ENCODE measurements around the gene SATB1.

SATB1 gene

GRCh38 chr3:18366258-18366657 lies 58.9 kb downstream of the SATB1 start:
- Histone ChIP-seq H3K27ac (no peak overlapping the region), H3K4me3 (no peak overlapping the region), H3K36me3 (ENCODE audit: insufficient read depth, low read length) (no peaks in the 10 kb centered on the region), H3K9me3 (ENCODE audit: low read depth, low read length) (no peaks in the 10 kb centered on the region), H3K9ac (ENCODE audit: insufficient read length) (no peak overlapping the region)
- DNase-seq (ENCODE audit: low read depth, low spot score) = no peak
- TF ChIP-seq EZH2 (IDR thresholded peaks at IDR 0.05) = no peak
- TF ChIP-seq POLR2AphosphoS5 (IDR thresholded peaks at IDR 0.05; ENCODE audit: borderline replicate concordance, low read depth, low read length) = no peak
- no peak for TF ChIP-seq FOXP2 (optimal IDR thresholded peaks at IDR 0.05; ENCODE audit: control extremely low read depth, extremely low read length, insufficient read depth)

DNA sequence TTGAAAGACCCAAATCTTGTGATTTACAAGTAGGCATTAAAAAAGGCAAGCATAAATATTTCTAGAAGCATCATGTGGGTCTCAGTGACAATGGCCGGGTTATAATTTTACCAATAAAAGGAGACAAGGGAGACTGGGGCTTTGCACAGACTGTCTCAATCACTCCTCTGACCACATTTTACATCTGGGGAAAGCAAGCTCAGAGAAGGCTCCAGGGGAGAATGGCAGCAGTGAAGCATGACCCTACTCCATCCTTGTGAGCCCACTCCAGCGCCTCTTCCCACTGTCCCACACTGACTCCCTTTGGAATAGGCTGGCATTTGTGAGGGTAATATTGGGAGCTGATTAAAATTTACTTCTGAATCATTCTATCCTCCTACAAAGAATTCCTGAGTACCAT lies 61.8 kb downstream of the SATB1 start:
- no peak overlapping the region for H3K27ac ChIP-seq
- TF ChIP-seq POLR2AphosphoS5 (IDR thresholded peaks at IDR 0.05; ENCODE audit: borderline replicate concordance, low read depth, low read length) (no peak), EZH2 (IDR thresholded peaks at IDR 0.05) (no peak), FOXP2 (optimal IDR thresholded peaks at IDR 0.05; ENCODE audit: control extremely low read depth, extremely low read length, insufficient read depth) (no peak)

DNA sequence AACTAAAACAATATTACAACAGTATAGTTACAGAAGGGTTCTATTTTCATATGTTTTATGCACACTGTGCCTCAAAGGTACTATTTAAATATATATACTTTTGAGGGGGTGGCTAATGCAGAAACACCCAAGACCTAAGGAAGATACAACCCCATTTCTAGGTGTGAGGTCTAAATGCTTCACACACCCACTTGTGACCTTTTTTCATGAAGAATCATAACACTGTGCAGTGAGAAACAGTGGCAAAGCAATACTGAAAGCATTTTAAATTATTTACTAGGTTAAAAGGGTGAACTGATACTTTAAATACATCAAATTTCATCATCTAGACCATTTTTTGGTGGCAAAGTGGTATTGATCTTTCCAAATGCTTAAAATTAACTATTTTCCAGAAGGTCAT lies 67.4 kb downstream of the SATB1 start:
- DNase-seq (ENCODE audit: low read depth, low spot score) = no peak
- Histone ChIP-seq H3K27ac (no peak overlapping the region), H3K9me3 (ENCODE audit: low read depth, low read length) (no peaks in the 10 kb centered on the region), H3K36me3 (ENCODE audit: insufficient read depth, low read length) (no peaks in the 10 kb centered on the region), H3K9ac (ENCODE audit: insufficient read length) (no peak overlapping the region), H3K4me3 (no peak overlapping the region)
- no peak for TF ChIP-seq FOXP2 (optimal IDR thresholded peaks at IDR 0.05; ENCODE audit: control extremely low read depth, extremely low read length, insufficient read depth)
- no peak for TF ChIP-seq POLR2AphosphoS5 (IDR thresholded peaks at IDR 0.05; ENCODE audit: borderline replicate concordance, low read depth, low read length)
- no peak for TF ChIP-seq EZH2 (IDR thresholded peaks at IDR 0.05)

More for the DNA sequence above, 61.8 kb downstream of the SATB1 start:
- Histone ChIP-seq H3K9ac (ENCODE audit: insufficient read length) (no peak overlapping the region), H3K36me3 (ENCODE audit: insufficient read depth, low read length) (no peaks in the 10 kb centered on the region), H3K4me3 (no peak overlapping the region), H3K9me3 (ENCODE audit: low read depth, low read length) (no peaks in the 10 kb centered on the region)
- no peak for DNase-seq (ENCODE audit: low read depth, low spot score)

DNA sequence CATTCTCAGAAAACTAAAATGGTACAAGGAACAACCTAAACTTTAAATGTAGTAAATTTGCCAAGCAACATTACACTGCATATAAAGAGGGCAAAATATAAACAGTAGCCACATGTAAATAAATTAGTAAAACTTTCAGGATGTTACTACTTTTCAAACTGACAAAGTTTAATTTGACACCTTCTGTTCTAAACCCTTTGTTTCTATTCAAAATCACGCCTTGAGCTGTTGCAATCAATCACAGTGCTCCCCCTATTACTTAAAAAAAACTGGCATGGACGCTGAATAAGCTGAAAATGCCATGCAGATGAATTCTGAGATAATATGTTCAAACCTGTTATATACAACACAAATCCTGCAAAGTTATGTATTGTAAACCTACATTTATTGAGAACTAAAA lies 69.3 kb downstream of the SATB1 start:
- no peak overlapping the region for H3K9ac ChIP-seq (ENCODE audit: insufficient read length)
- DNase-seq (ENCODE audit: low read depth, low spot score) = no peak
- TF ChIP-seq EZH2 (IDR thresholded peaks at IDR 0.05) (no peak), FOXP2 (optimal IDR thresholded peaks at IDR 0.05; ENCODE audit: control extremely low read depth, extremely low read length, insufficient read depth) (no peak), POLR2AphosphoS5 (IDR thresholded peaks at IDR 0.05; ENCODE audit: borderline replicate concordance, low read depth, low read length) (no peak)
- H3K27ac ChIP-seq = no peak overlapping the region
- H3K4me3 ChIP-seq = no peak overlapping the region
- no peaks in the 10 kb centered on the region for H3K9me3 ChIP-seq (ENCODE audit: low read depth, low read length)
- H3K36me3 ChIP-seq (ENCODE audit: insufficient read depth, low read length) = no peaks in the 10 kb centered on the region; the same call in 1 of the 2 replicates

GRCh38 chr3:18354701-18355100 lies 70.4 kb downstream of the SATB1 start:
- no peak for TF ChIP-seq POLR2AphosphoS5 (IDR thresholded peaks at IDR 0.05; ENCODE audit: borderline replicate concordance, low read depth, low read length)
- TF ChIP-seq FOXP2 (optimal IDR thresholded peaks at IDR 0.05; ENCODE audit: control extremely low read depth, extremely low read length, insufficient read depth) = no peak
- TF ChIP-seq EZH2 (IDR thresholded peaks at IDR 0.05) = no peak
- no peak for DNase-seq (ENCODE audit: low read depth, low spot score)
- Histone ChIP-seq H3K27ac (no peak overlapping the region), H3K4me3 (no peak overlapping the region), H3K36me3 (ENCODE audit: insufficient read depth, low read length) (no peaks in the 10 kb centered on the region; the same call in 1 of the 2 replicates), H3K9ac (ENCODE audit: insufficient read length) (no peak overlapping the region), H3K9me3 (ENCODE audit: low read depth, low read length) (no peaks in the 10 kb centered on the region)

DNA sequence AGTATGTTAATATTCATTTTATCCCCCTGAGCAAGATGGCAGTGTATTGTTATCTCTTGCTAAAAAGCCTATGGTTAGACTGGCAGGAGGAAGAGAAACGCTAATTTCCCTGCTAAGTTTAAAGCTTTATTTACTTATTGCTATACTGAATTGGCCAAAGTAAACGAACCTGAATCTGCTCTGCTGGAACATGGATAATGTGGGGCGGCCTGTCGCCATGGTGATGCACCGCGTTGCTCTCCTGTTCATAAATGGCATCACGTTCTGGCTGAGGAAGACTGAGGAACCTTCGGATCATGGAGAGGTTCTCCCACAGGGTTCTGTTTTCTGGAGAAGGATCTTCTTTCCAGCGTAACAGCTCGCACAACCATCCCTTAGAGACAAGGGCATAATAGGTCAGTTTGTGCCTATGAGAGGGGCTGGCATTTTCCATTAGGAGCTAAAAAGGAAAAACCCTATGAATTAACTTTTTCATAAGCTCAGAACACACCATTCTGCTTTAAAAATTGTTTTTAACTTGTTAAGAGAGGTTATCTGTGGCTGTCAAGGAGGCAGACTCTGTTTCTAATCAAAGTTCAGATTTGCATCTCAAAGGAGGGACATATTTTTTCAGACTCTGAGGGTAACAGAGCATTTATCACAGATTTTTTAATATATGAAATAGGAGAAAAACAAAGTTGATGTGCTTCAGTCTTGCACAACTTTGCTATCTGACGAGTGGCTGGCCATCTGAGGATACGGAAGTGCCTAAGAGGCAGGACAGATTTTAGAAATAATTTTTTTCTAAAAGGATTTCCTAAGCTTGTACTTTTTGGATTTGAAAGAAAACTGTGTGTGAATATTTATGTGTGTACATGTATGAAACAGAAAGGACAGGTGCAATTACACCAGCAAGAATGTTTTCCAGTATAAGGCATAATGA lies 73.1 kb downstream of the SATB1 start:
- no peaks in the 10 kb centered on the region; the same call in 1 of the 2 replicates for H3K36me3 ChIP-seq (ENCODE audit: insufficient read depth, low read length)
- H3K9me3 ChIP-seq (ENCODE audit: low read depth, low read length) = no peaks in the 10 kb centered on the region
- H3K27ac ChIP-seq = no peak overlapping the region
- TF ChIP-seq POLR2AphosphoS5 (IDR thresholded peaks at IDR 0.05; ENCODE audit: borderline replicate concordance, low read depth, low read length) (no peak), FOXP2 (optimal IDR thresholded peaks at IDR 0.05; ENCODE audit: control extremely low read depth, extremely low read length, insufficient read depth) (no peak), EZH2 (IDR thresholded peaks at IDR 0.05) (no peak)
- no peak overlapping the region for H3K9ac ChIP-seq (ENCODE audit: insufficient read length)
- no peak overlapping the region for H3K4me3 ChIP-seq
- DNase-seq (ENCODE audit: low read depth, low spot score) = no peak

- Histone ChIP-seq H3K4me3 (no peak overlapping the region), H3K9ac (ENCODE audit: insufficient read length) (no peak overlapping the region), H3K27ac (no peak overlapping the region), H3K9me3 (ENCODE audit: low read depth, low read length) (no peaks in the 10 kb centered on the region), H3K36me3 (ENCODE audit: insufficient read depth, low read length) (no peaks in the 10 kb centered on the region; the same call in 1 of the 2 replicates)
- DNase-seq (ENCODE audit: low read depth, low spot score) = no peak
- TF ChIP-seq EZH2 (IDR thresholded peaks at IDR 0.05) (no peak), POLR2AphosphoS5 (IDR thresholded peaks at IDR 0.05; ENCODE audit: borderline replicate concordance, low read depth, low read length) (no peak), FOXP2 (optimal IDR thresholded peaks at IDR 0.05; ENCODE audit: control extremely low read depth, extremely low read length, insufficient read depth) (no peak)
Measured at GRCh38 chr3:18351069-18351628, 74.0 kb downstream of the SATB1 start.

DNA sequence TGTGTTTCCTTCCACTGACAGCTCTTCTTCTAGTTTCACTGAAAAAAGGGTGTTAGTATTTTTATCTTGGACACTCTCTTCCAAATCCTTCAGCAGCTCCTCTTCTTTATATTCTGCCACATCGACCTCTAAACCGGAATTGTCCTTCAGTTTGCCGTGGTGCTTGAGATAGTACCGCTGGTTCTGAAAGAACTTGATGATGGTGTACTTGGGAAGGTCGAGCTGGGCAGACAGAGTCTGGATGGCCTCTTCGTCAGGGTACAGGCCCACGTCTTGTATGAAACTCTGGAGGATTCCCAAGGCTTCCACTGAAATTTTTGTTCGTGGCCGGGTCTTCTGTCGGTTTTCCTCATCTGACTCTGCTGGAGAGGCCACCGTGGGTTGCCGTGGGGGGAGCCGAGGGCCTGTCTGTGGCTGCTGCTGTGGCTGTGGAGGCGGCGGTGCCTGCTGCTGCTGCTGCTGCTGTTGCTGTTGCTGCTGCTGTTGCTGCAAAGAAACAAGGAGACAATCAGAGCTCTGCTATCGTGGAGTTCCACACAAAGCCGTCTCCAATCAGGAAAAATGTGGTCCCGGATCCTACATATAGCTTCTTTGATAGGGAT lies 75.8 kb downstream of the SATB1 start:
- Histone ChIP-seq H3K36me3 (ENCODE audit: insufficient read depth, low read length) (no peaks in the 10 kb centered on the region; the same call in 1 of the 2 replicates), H3K9me3 (ENCODE audit: low read depth, low read length) (no peaks in the 10 kb centered on the region), H3K9ac (ENCODE audit: insufficient read length) (no peak overlapping the region), H3K27ac (no peak overlapping the region), H3K4me3 (no peak overlapping the region)
- DNase-seq (ENCODE audit: low read depth, low spot score) = no peak
- no peak for TF ChIP-seq FOXP2 (optimal IDR thresholded peaks at IDR 0.05; ENCODE audit: control extremely low read depth, extremely low read length, insufficient read depth)
- TF ChIP-seq POLR2AphosphoS5 (IDR thresholded peaks at IDR 0.05; ENCODE audit: borderline replicate concordance, low read depth, low read length) = no peak
- no peak for TF ChIP-seq EZH2 (IDR thresholded peaks at IDR 0.05)
